Activated CD4-positive, alpha-beta memory T cell treated with anti-CD3 and anti-CD28 coated beads for 36 hours (primary cell): ENCODE data around the gene COMMD8. TPM values are rescaled to one million over a fixed set of nuclear protein-coding genes. Genes with fewer than 3 reads are reported as not detected.

Experiments used
- CTCF ChIA-PET: fragments of 350-600 bp; sonication (Branson Sonifier 250); formaldehyde crosslinking; loops from one replicate; lab custom pipeline; 2021; ENCODE audit warnings: antibody characterized with exemption, inconsistent platforms; lab: Charles Lee
- POLR2A ChIA-PET: fragments of 350-600 bp; sonication (Branson Sonifier 250); formaldehyde crosslinking; loops from one replicate; lab custom pipeline; 2021; ENCODE audit warnings: antibody characterized with exemption; lab: Charles Lee
- DNase-seq: peaks from one replicate; pipeline ENCODE4 v3.0.0-alpha.2; 2020
- H3K27ac Mint-ChIP-seq: one replicate; pipeline ENCODE4 v1.8.0; 2021; ENCODE audit warnings: mixed read lengths
- H3K27me3 Mint-ChIP-seq: one replicate; pipeline ENCODE4 v1.8.0; 2021; ENCODE audit warnings: mixed read lengths
- H3K36me3 Mint-ChIP-seq: one replicate; pipeline ENCODE4 v1.8.0; 2021; ENCODE audit warnings: mixed read lengths
- H3K4me1 Mint-ChIP-seq: one replicate; pipeline ENCODE4 v1.8.0; 2021; ENCODE audit warnings: low read depth, mixed read lengths
- H3K4me3 Mint-ChIP-seq: one replicate; pipeline ENCODE4 v1.8.0; 2021; ENCODE audit warnings: mild to moderate bottlenecking, mixed read lengths
- H3K9me3 Mint-ChIP-seq: one replicate; pipeline ENCODE4 v1.8.0; 2021; ENCODE audit warnings: mixed read lengths
- intact Hi-C: fragments of 100-400 bp; cut with micrococcal nuclease; formaldehyde crosslinking; loops from one replicate; pipeline ENCODE4 v1.15.1; 2023
- total RNA-seq, 2 experiments: library from RNA; stranded (reverse); gene quantifications; one replicate each; pipeline ENCODE4 v1.2.3, GENCODE V29; 2021

COMMD8 gene
- total RNA-seq, 2 experiments from 2014 or later = 27.5 to 27.9 TPM

DNA sequence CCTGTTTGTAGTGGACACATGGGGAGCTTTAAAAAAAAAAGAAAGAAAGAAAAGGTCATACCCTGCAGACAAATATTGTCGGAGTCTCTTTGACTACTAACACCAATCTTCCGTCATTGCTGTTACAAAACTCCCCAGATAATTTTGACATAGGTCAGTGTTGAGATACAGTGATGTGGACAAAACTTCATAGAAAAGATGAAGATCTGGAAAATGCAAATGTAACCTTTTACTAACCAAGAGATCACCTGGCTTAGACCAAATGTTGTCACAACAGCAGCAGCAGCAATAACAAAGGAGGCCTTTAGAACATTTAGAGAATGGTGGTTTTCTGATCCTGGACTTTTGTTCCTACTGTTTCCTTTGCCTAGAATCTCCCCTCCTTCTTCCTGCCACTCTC, 8.1 kb upstream of the COMMD8 start:
- CTCF ChIA-PET = interaction anchor here (0.8 to 1.0 kb wide), 2 partner anchors 29 to 92 kb away, joined by 3 read pairs; no protein-coding TSS in a partner anchor
- no peak overlapping the region for H3K27ac Mint-ChIP-seq
- peaks cover 2% of the 10 kb centered on the region for H3K27me3 Mint-ChIP-seq
- H3K36me3 Mint-ChIP-seq = no peaks in the 10 kb centered on the region
- no peaks in the 10 kb centered on the region for H3K9me3 Mint-ChIP-seq
- intact Hi-C loops = no loop called here
- no peak for DNase-seq
- no peaks in the 10 kb centered on the region for H3K4me1 Mint-ChIP-seq
- POLR2A ChIA-PET = no interaction called here
- no peak overlapping the region for H3K4me3 Mint-ChIP-seq

GRCh38 chr4:47471064-47471463, 7.6 kb upstream of the COMMD8 start:
- CTCF ChIA-PET = no interaction called here
- H3K27ac Mint-ChIP-seq = no peak overlapping the region

GRCh38 chr4:47469951-47470350, 6.4 kb upstream of the COMMD8 start:
- H3K36me3 Mint-ChIP-seq = no peaks in the 10 kb centered on the region
- DNase-seq = no peak
- intact Hi-C loops = loop anchor here (10.0 kb wide), 1 partner anchor 455 kb away; no protein-coding TSS in a partner anchor
- no peaks in the 10 kb centered on the region for H3K9me3 Mint-ChIP-seq
- ChIA-PET CTCF (no interaction called here), POLR2A (no interaction called here)
- H3K4me3 Mint-ChIP-seq = no peak overlapping the region
- peaks cover 2% of the 10 kb centered on the region for H3K27me3 Mint-ChIP-seq
- H3K27ac Mint-ChIP-seq = no peak overlapping the region
- H3K4me1 Mint-ChIP-seq = no peaks in the 10 kb centered on the region

More at GRCh38 chr4:47471064-47471463, 7.6 kb upstream of the COMMD8 start:
- intact Hi-C loops = no loop called here
- Mint-ChIP-seq H3K36me3 (no peaks in the 10 kb centered on the region), H3K4me3 (no peak overlapping the region), H3K9me3 (no peaks in the 10 kb centered on the region), H3K4me1 (no peaks in the 10 kb centered on the region), H3K27me3 (peaks cover 2% of the 10 kb centered on the region)
- DNase-seq = no peak
- POLR2A ChIA-PET = no interaction called here

DNA sequence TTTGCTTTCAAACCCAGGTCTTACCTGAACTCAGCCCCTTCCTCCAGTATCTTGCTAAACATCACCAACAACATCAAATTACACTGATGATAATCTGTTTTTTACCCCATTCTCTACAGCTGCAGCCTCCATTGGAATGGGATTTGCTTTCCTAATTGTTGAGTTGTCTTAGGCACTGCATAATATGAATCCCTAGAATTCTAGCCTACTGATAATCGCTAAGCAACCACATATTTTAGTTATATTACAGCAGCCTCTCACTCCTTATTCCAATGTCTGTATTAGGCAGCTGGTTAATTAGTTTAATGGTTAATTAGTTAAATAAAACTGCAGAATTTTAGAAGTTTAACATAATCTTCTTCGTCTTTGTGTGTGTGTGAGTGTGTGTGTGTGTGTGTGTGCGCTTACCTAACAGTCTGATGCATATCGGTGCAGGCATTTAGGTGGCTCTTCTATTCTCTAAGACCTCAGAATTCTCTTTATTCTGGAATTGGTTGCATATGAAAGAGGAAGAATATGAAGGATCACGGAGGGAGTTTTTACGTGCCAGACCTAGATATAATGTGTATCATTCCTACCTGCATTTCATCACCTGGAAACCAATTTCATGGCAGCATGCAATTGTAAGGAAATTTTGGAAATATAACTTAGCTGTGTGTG, 5.3 kb upstream of the COMMD8 start:
- Mint-ChIP-seq H3K4me3 (no peak overlapping the region), H3K36me3 (no peaks in the 10 kb centered on the region), H3K27ac (no peak overlapping the region), H3K9me3 (no peaks in the 10 kb centered on the region), H3K4me1 (peaks cover under 1% of the 10 kb centered on the region), H3K27me3 (peaks cover 2% of the 10 kb centered on the region)
- intact Hi-C loops = loop anchor here (10.0 kb wide), 1 partner anchor 454 kb away; no protein-coding TSS in a partner anchor
- POLR2A ChIA-PET = no interaction called here
- CTCF ChIA-PET = no interaction called here
- DNase-seq = no peak

- POLR2A ChIA-PET = no interaction called here
- Mint-ChIP-seq H3K27me3 (no peaks in the 10 kb centered on the region), H3K4me1 (peaks cover 20% of the 10 kb centered on the region), H3K36me3 (no peaks in the 10 kb centered on the region), H3K4me3 (no peak overlapping the region), H3K27ac (no peak overlapping the region), H3K9me3 (no peaks in the 10 kb centered on the region)
- no peak for DNase-seq
- intact Hi-C loops = loop anchor here (10.0 kb wide), 1 partner anchor 451 kb away; no protein-coding TSS in a partner anchor
- CTCF ChIA-PET = no interaction called here
These were observed 2.7 kb upstream of the COMMD8 start for GRCh38 chr4:47466056-47466785.

DNA sequence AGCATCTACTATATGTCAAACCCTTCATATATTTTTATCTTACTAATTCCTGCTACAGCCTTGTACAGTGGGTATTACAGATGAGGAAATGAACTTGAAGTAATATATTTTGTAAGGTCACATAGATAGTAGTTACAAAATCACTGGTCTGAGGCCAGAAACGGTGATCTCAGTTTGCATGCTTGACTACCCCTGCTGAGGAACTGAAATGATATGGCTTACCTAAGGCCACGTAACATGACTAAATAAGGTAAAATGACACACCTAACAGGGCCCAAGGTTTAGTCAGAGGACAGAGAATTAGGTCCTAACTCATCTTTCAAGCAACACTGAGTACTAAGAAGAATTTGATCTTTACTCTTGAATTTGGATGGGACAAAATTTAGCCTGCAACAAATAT, 1.5 kb upstream of the COMMD8 start:
- no peaks in the 10 kb centered on the region for H3K36me3 Mint-ChIP-seq
- peaks cover 26% of the 10 kb centered on the region for H3K4me1 Mint-ChIP-seq
- ChIA-PET POLR2A (interaction anchor here (1.1 kb wide), 1 partner anchor 20 kb away, joined by 4 read pairs; the partner anchor contains the start of gene ATP10D), CTCF (no interaction called here)
- no peaks in the 10 kb centered on the region for H3K9me3 Mint-ChIP-seq
- H3K27me3 Mint-ChIP-seq = no peaks in the 10 kb centered on the region
- DNase-seq = no peak
- intact Hi-C loops = loop anchor here (10.0 kb wide), 1 partner anchor 450 kb away; no protein-coding TSS in a partner anchor
- H3K27ac Mint-ChIP-seq = no peak overlapping the region
- H3K4me3 Mint-ChIP-seq = no peak overlapping the region

- peaks cover 6% of the 10 kb centered on the region for H3K36me3 Mint-ChIP-seq
- no peak for DNase-seq
- H3K27me3 Mint-ChIP-seq = no peaks in the 10 kb centered on the region
- ChIA-PET POLR2A (interaction anchor here (1.0 to 1.3 kb wide), 3 partner anchors 15 to 452 kb away, joined by 3 to 4 read pairs (median 3); partner anchors contain the start of genes ATP10D and NFXL1), CTCF (interaction anchor here (0.7 to 2.8 kb wide), 13 partner anchors 10 to 374 kb away, joined by 3 to 14 read pairs (median 4); partner anchors contain the start of gene ATP10D)
- H3K9me3 Mint-ChIP-seq = no peaks in the 10 kb centered on the region
- peak overlapping the region; percentile 85 for H3K4me3 Mint-ChIP-seq
- H3K4me1 Mint-ChIP-seq = peaks cover 26% of the 10 kb centered on the region
- intact Hi-C loops = loop anchor here (1.0 to 10.0 kb wide), 8 partner anchors 22 to 1317 kb away; partner anchors contain the start of genes ATP10D, CORIN, FRYL and NFXL1
- peak overlapping the region; percentile 68 for H3K27ac Mint-ChIP-seq
These were observed 685 bp downstream of the COMMD8 start for GRCh38 chr4:47462799-47463234.

DNA sequence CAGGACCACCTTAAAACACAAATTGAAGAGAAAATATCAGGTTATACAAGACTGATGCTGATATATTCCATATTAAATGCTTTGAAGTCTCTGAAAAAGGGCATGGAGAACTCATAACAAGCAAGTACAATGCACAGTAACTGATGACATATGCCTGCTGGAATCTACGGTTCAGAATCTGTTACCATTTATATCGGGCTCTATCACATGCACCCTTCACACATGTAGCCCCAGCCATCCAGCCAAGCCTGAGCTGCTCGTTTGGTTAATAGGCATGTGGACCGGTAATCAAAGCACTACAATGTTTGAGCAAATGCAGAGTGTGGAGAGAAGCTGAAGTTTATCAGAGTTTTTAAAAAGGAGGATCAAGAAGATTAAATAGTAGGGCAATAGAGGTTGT, 11.8 kb downstream of the COMMD8 start:
- intact Hi-C loops = no loop called here
- H3K36me3 Mint-ChIP-seq = peaks cover 24% of the 10 kb centered on the region
- ChIA-PET CTCF (no interaction called here), POLR2A (no interaction called here)
- H3K4me3 Mint-ChIP-seq = no peak overlapping the region
- no peak for DNase-seq
- H3K4me1 Mint-ChIP-seq = peaks cover 2% of the 10 kb centered on the region
- no peaks in the 10 kb centered on the region for H3K9me3 Mint-ChIP-seq
- H3K27me3 Mint-ChIP-seq = no peaks in the 10 kb centered on the region
- no peak overlapping the region for H3K27ac Mint-ChIP-seq

DNA sequence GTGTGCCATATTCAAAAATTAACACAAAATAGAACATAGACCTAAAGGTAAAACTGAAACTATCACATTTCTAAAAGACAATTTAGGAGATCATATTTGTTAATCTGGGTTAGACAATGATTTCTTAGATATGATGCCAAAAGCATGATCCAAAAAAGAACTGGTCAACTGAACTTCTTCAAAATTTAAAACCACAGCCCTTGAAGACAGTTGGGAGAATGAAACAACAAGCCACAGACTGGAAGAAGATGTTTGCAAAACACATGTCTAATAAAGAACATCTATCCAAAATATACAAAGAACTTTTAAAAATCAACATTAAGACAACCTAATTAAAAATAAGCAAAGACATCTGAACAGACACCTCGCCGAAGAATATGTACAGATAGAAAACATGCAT, 19.5 kb downstream of the COMMD8 start:
- peaks cover 4% of the 10 kb centered on the region for H3K36me3 Mint-ChIP-seq
- POLR2A ChIA-PET = no interaction called here
- DNase-seq = no peak
- no peak overlapping the region for H3K27ac Mint-ChIP-seq
- H3K9me3 Mint-ChIP-seq = no peaks in the 10 kb centered on the region
- no peaks in the 10 kb centered on the region for H3K27me3 Mint-ChIP-seq
- CTCF ChIA-PET = no interaction called here
- H3K4me3 Mint-ChIP-seq = no peak overlapping the region
- intact Hi-C loops = no loop called here
- H3K4me1 Mint-ChIP-seq = peaks cover 4% of the 10 kb centered on the region

GRCh38 chr4:47442980-47443379, 20.5 kb downstream of the COMMD8 start:
- intact Hi-C loops = no loop called here

DNA sequence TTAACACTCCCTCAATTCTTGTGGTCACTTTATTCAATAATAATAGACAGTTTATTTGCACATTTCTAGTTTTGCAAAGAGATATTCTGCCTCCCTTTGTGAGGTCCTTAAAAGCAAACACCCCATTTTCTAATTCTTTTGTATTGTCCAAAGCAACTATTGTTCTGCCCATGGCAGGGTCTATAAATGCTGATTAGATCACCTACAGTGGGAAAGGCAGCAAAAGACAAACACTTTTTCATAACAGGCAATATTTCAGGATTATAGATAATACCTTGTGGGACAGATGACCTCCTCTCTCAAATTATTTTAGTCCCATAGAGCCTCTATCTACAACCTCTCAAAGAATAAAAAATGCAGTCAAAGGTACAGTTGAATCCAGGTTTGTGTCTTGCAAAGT, 28.6 kb downstream of the COMMD8 start:
- DNase-seq = no peak
- Mint-ChIP-seq H3K4me3 (no peak overlapping the region), H3K4me1 (no peaks in the 10 kb centered on the region), H3K27me3 (no peaks in the 10 kb centered on the region), H3K27ac (no peak overlapping the region), H3K9me3 (no peaks in the 10 kb centered on the region), H3K36me3 (no peaks in the 10 kb centered on the region)
- ChIA-PET POLR2A (no interaction called here), CTCF (no interaction called here)
- intact Hi-C loops = no loop called here

More at GRCh38 chr4:47442980-47443379, 20.5 kb downstream of the COMMD8 start:
- CTCF ChIA-PET = interaction anchor here (0.6 kb wide), 2 partner anchors 66 to 783 kb away, joined by 3 to 4 read pairs; no protein-coding TSS in a partner anchor
- POLR2A ChIA-PET = no interaction called here
- no peaks in the 10 kb centered on the region for H3K27me3 Mint-ChIP-seq
- no peak overlapping the region for H3K4me3 Mint-ChIP-seq
- H3K9me3 Mint-ChIP-seq = no peaks in the 10 kb centered on the region
- DNase-seq = no peak
- H3K27ac Mint-ChIP-seq = no peak overlapping the region
- H3K4me1 Mint-ChIP-seq = peaks cover 4% of the 10 kb centered on the region
- peaks cover 4% of the 10 kb centered on the region for H3K36me3 Mint-ChIP-seq

- no peaks in the 10 kb centered on the region for H3K27me3 Mint-ChIP-seq
- H3K4me3 Mint-ChIP-seq = no peak overlapping the region
- no peaks in the 10 kb centered on the region for H3K36me3 Mint-ChIP-seq
- no peaks in the 10 kb centered on the region for H3K4me1 Mint-ChIP-seq
- ChIA-PET POLR2A (no interaction called here), CTCF (no interaction called here)
- no peak overlapping the region for H3K27ac Mint-ChIP-seq
- H3K9me3 Mint-ChIP-seq = no peaks in the 10 kb centered on the region
- DNase-seq = no peak
- intact Hi-C loops = no loop called here
These were observed 30.8 kb downstream of the COMMD8 start for GRCh38 chr4:47432749-47433148.
